ENCODE results near the gene CLN5.

The CLN5 gene

GRCh38 chr13:76991796-76992547 is at the start of gene CLN5:
Gene CLN5, plus strand, starts transcription at chr13:76992081. Its CDS starts 18 bp downstream, at chr13:76992099.
- FAIRE-seq (no peak), DNase-seq (ENCODE audit: insufficient read length, low spot score) (peak; percentile 68)
- no peak for TF ChIP-seq CTCF (IDR thresholded peaks at IDR 0.05; ENCODE audit: insufficient read depth, missing control alignments)

- TF ChIP-seq CTCF (IDR thresholded peaks at IDR 0.05; ENCODE audit: insufficient read depth, missing control alignments): no peak
- FAIRE-seq (no peak), DNase-seq (ENCODE audit: insufficient read length, low spot score) (no peak)
Measured at GRCh38 chr13:76942363-76942762, 49.5 kb upstream of the CLN5 start.

GRCh38 chr13:76943646-76944045 is 48.2 kb upstream of the CLN5 start:
- no peak for TF ChIP-seq CTCF (IDR thresholded peaks at IDR 0.05; ENCODE audit: insufficient read depth, missing control alignments)
- FAIRE-seq (no peak), DNase-seq (ENCODE audit: insufficient read length, low spot score) (no peak)

- no peak for TF ChIP-seq CTCF (IDR thresholded peaks at IDR 0.05; ENCODE audit: insufficient read depth, missing control alignments)
- FAIRE-seq (no peak), DNase-seq (ENCODE audit: insufficient read length, low spot score) (no peak)
Measured at GRCh38 chr13:76944456-76944855, 47.4 kb upstream of the CLN5 start.

GRCh38 chr13:76948149-76948548 is 43.7 kb upstream of the CLN5 start, which contains the start of gene ACOD1:
Gene ACOD1, plus strand, starts transcription at chr13:76948511. Its CDS starts 48 bp downstream, at chr13:76948559.
- DNase-seq (ENCODE audit: insufficient read length, low spot score): no peak
- no peak for FAIRE-seq
- TF ChIP-seq CTCF (IDR thresholded peaks at IDR 0.05; ENCODE audit: insufficient read depth, missing control alignments): no peak

GRCh38 chr13:76950101-76950500 is 41.8 kb upstream of the CLN5 start:
- DNase-seq (ENCODE audit: insufficient read length, low spot score) (no peak), FAIRE-seq (no peak)
- TF ChIP-seq CTCF (IDR thresholded peaks at IDR 0.05; ENCODE audit: insufficient read depth, missing control alignments): no peak

GRCh38 chr13:76953968-76954367 is 37.9 kb upstream of the CLN5 start:
- DNase-seq (ENCODE audit: insufficient read length, low spot score) (no peak), FAIRE-seq (no peak)
- no peak for TF ChIP-seq CTCF (IDR thresholded peaks at IDR 0.05; ENCODE audit: insufficient read depth, missing control alignments)

All from D721Med (cell line).